Calu3 (cell line): Measurements from ENCODE around the gene XBP1. TPM values are rescaled to one million over a fixed set of nuclear protein-coding genes. Genes with fewer than 3 reads are reported as not detected.

Experiments
- BruUV-seq: library from RNA; stranded (reverse); fragments of 400-500 nt; replicated peaks from 2 replicates; lab custom pipeline; 2021; lab: Mats Ljungman, UMichigan
- CTCF ChIA-PET: fragments of 300-600 bp; sonication (Branson Sonifier 250); formaldehyde crosslinking; loops from one replicate; lab custom pipeline; 2022; ENCODE audit warnings: antibody characterized with exemption; lab: Charles Lee
- DNase-seq: peaks from one replicate; pipeline ENCODE4 v3.0.0; 2022
- H3K27ac Mint-ChIP-seq: one replicate; pipeline ENCODE4 v1.8.0; 2022; ENCODE audit warnings: mixed read lengths; ENCODE audit not compliant: unreplicated experiment
- H3K27me3 Mint-ChIP-seq: one replicate; pipeline ENCODE4 v1.8.0; 2022; ENCODE audit warnings: mixed read lengths; ENCODE audit not compliant: unreplicated experiment
- H3K36me3 Mint-ChIP-seq: one replicate; pipeline ENCODE4 v1.8.0; 2022; ENCODE audit warnings: mild to moderate bottlenecking, moderate library complexity, mixed read lengths; ENCODE audit not compliant: insufficient read depth, unreplicated experiment
- H3K4me1 Mint-ChIP-seq: one replicate; pipeline ENCODE4 v1.8.0; 2022; ENCODE audit warnings: mild to moderate bottlenecking, low read depth, mixed read lengths; ENCODE audit not compliant: unreplicated experiment
- H3K4me3 Mint-ChIP-seq: one replicate; pipeline ENCODE4 v1.8.0; 2022; ENCODE audit warnings: mild to moderate bottlenecking, low read depth, moderate library complexity, mixed read lengths; ENCODE audit not compliant: unreplicated experiment
- H3K9me3 Mint-ChIP-seq: one replicate; pipeline ENCODE4 v1.8.0; 2022; ENCODE audit warnings: low read depth, mixed read lengths; ENCODE audit not compliant: unreplicated experiment
- intact Hi-C: fragments of 100-400 bp; cut with micrococcal nuclease; formaldehyde crosslinking; loops from one replicate; pipeline ENCODE4 v1.10.0; 2022; ENCODE audit not compliant: unreplicated experiment
- total RNA-seq: library from RNA; stranded (reverse); gene quantifications from 2 replicates; pipeline ENCODE4 v1.2.3, GENCODE V29; 2022
- TF ChIP-seq, protein P1 (sequence below): fragments of 200-600 bp; IDR thresholded peaks from one replicate; pipeline ENCODE4 v1.8.0; 2022; ENCODE audit warnings: antibody characterized with exemption; ENCODE audit not compliant: unreplicated experiment

The XBP1 gene
- total RNA-seq, 1 experiment from 2014 or later, result 179 TPM

DNA sequence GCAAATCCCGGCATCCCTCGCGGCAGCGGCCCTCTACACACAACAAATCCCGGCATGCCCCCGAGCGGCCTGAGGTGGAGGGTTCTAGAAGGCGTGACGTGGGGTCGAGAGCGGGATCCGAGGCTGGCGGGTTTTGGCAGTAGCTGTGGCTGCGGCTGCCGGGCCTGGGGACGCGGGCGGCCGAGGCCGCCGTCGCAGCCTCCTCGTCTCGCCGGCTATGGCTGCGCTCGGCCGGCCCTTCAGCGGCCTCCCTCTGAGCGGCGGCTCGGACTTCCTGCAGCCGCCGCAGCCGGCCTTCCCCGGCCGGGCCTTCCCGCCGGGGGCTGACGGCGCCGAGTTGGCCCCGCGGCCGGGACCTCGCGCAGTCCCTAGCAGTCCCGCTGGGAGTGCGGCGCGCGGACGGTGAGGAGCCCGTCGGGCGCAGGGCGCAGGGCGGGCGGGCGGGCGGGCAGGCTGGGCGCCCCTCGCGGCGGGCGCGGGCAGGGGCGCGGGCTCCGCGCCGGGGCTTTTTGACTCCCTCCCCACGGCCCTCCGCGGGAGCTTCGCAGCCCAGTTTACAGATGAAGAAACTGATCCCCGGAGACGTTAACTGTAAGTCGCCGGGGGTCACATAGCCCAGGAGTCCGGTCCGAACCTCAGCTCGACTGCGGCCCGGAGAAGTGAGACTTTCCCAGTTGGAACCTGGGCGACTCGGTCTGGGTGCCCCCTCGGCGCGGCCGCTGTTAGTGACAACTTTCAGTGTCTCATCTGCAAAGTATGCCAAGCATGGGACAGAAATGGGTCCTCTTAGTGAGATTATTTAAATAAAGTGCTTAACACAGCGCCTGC, 27.5 kb downstream of the XBP1 start, which contains the start of gene CCDC117:
Gene CCDC117, plus strand, starts transcription at position 63 of the 828 bp plus-strand sequence. Its CDS starts 155 bp downstream, at position 218.
- BruUV-seq, result no TSS peak
- CTCF ChIA-PET, result interaction anchor here (0.7 to 1.5 kb wide), 3 partner anchors 17 to 45 kb away, joined by 3 read pairs; partner anchors contain the start of gene XBP1
- H3K27ac Mint-ChIP-seq, result peak within 1 kb of the TSS; percentile 80
- H3K9me3 Mint-ChIP-seq, result peaks cover 2% of the 10 kb centered on the region
- peak within 1 kb of the TSS; percentile 80 for H3K4me3 Mint-ChIP-seq
- TF ChIP-seq, protein P1, sequence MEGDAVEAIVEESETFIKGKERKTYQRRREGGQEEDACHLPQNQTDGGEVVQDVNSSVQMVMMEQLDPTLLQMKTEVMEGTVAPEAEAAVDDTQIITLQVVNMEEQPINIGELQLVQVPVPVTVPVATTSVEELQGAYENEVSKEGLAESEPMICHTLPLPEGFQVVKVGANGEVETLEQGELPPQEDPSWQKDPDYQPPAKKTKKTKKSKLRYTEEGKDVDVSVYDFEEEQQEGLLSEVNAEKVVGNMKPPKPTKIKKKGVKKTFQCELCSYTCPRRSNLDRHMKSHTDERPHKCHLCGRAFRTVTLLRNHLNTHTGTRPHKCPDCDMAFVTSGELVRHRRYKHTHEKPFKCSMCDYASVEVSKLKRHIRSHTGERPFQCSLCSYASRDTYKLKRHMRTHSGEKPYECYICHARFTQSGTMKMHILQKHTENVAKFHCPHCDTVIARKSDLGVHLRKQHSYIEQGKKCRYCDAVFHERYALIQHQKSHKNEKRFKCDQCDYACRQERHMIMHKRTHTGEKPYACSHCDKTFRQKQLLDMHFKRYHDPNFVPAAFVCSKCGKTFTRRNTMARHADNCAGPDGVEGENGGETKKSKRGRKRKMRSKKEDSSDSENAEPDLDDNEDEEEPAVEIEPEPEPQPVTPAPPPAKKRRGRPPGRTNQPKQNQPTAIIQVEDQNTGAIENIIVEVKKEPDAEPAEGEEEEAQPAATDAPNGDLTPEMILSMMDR, result peak; percentile 14
- peak; percentile 92 for DNase-seq
- no peaks in the 10 kb centered on the region for H3K27me3 Mint-ChIP-seq
- intact Hi-C loops, result no loop called here
- peaks cover 53% of the 10 kb centered on the region for H3K36me3 Mint-ChIP-seq
- peaks cover 23% of the 10 kb centered on the region for H3K4me1 Mint-ChIP-seq

DNA sequence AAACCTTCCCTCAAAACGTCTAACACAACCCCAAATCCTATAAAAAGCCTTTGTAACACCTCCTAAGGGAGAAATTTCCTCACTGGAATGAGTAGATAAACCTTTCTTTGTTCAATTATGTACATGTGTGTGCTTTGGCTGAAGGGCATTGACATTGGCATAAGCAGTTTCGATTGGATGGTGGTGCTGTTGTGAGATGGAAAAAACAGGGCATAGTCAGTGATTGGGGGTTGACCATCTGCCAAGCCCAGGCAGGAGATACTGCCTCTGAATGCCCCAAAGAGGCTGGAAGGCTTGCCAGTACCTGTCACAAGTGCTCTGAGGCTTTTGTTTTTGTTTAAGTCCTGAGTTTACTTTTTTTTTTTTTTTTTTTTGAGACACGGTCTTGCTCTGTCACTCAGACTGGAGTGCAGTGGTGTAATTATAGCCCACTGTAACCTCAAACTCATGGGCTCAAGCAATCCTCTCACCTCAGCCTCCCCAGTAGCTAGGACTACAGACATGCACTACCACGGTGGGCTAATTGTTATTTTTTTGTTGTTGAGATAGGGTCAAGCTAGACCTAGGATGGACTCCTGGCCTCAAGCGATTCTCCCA, 29.1 kb downstream of the XBP1 start:
- Mint-ChIP-seq H3K27me3 (no peaks in the 10 kb centered on the region), H3K4me1 (peaks cover 23% of the 10 kb centered on the region), H3K36me3 (peaks cover 40% of the 10 kb centered on the region), H3K4me3 (no peak overlapping the region), H3K27ac (no peak overlapping the region), H3K9me3 (peaks cover 2% of the 10 kb centered on the region)
- BruUV-seq, result no TSS peak
- DNase-seq, result no peak
- TF ChIP-seq, protein P1, result no peak
- intact Hi-C loops, result no loop called here
- CTCF ChIA-PET, result interaction anchor here (1.5 kb wide), 1 partner anchor 47 kb away, joined by 3 read pairs; no protein-coding TSS in a partner anchor

DNA sequence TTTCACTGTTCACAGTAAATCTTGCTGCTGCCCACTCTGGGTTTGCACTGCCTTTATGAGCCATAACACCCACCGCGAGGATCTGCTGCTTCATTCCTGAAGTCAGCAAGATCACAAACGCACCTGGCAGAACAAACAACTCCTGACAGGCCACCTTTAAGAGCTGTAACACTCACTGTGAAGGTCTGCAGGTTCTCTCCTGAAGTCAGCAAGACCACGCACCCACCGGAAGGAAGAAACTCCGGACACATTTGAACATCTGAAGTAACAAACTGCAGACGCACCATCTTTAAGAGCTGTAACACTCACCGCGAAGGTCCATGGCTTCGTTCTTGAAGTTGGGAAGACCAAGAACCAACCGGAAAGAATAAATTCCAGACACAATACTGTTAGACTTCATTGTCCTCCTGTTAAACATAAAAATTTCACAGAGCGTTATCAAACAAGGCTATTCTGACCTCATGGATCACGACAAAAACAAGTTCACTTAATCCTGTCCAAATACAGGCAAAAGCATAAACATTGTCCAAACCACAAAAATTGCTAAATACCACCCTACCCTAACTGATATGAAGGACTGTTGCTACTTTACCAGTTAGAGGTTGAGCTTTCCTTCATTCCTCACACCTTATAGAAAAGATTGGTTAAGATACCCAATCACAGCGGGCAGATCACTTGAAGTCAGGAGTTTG, 30.8 kb downstream of the XBP1 start:
- BruUV-seq, result no TSS peak
- H3K4me3 Mint-ChIP-seq, result no peak overlapping the region
- TF ChIP-seq, protein P1, result no peak
- peaks cover 13% of the 10 kb centered on the region for H3K4me1 Mint-ChIP-seq
- intact Hi-C loops, result no loop called here
- H3K27me3 Mint-ChIP-seq, result no peaks in the 10 kb centered on the region
- peaks cover 23% of the 10 kb centered on the region for H3K36me3 Mint-ChIP-seq
- peaks cover 2% of the 10 kb centered on the region for H3K9me3 Mint-ChIP-seq
- DNase-seq, result no peak
- H3K27ac Mint-ChIP-seq, result no peak overlapping the region
- CTCF ChIA-PET, result no interaction called here

DNA sequence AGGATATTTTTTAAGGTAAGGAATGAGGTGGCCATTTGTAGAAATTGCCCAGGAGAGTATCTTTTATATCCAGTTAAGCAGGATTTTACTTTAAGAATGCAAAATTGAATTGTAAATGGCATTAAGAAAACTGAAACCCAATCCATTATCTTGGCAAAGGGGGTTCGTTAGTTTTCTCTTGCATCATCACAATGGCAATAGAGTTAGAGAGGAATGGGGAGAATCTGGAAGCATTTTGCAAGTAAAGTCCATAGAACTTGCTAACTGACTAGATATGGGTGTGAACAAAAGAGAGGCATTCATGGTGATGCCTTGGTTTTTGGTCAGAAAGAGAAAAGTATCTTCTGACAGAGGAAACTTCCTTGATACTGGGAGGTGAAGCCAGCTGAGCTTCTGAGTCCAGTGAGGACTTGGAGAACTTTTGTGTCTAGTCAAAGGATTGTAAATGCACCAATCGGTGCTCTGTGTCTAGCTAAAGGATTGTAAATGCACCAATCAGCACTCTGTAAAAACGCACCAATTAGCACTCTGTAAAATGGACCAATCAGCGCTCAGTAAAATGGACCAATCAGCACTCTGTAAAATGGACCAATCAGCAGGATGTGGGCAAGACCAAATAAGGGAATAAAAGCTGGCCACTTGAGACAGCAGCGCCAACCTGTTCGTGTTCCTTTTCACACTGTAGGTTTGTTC, 31.5 kb downstream of the XBP1 start:
- intact Hi-C loops, result no loop called here
- CTCF ChIA-PET, result no interaction called here
- H3K36me3 Mint-ChIP-seq, result peaks cover 18% of the 10 kb centered on the region
- H3K4me1 Mint-ChIP-seq, result peaks cover 6% of the 10 kb centered on the region
- TF ChIP-seq, protein P1, result no peak
- H3K9me3 Mint-ChIP-seq, result peaks cover 2% of the 10 kb centered on the region
- no peaks in the 10 kb centered on the region for H3K27me3 Mint-ChIP-seq
- BruUV-seq, result no TSS peak
- H3K4me3 Mint-ChIP-seq, result no peak overlapping the region
- H3K27ac Mint-ChIP-seq, result no peak overlapping the region
- DNase-seq, result no peak
